Astrocyte (in vitro differentiated cells and primary cell): ENCODE results near the gene SAMD5. TPM values are rescaled to one million over a fixed set of nuclear protein-coding genes. Genes with fewer than 3 reads are reported as not detected.

ENCODE experiments used
- DNase-seq: peaks from one replicate; pipeline ENCODE4 v3.0.0-alpha.2; 2010; ENCODE audit warnings: low read depth
- FAIRE-seq: peaks from 2 replicates; lab custom pipeline; 2011; peaks lifted over from hg19 to GRCh38; lab: Jason Lieb, UNC
- H2AFZ ChIP-seq: 2 replicates; pipeline ENCODE4 v1.6.0; 2012; ENCODE audit warnings: low read depth, low read length, inconsistent platforms
- H3K27ac ChIP-seq: 2 replicates; pipeline ENCODE4 v1.5.1; 2011; ENCODE audit warnings: low read depth, low read length, inconsistent platforms
- H3K27me3 ChIP-seq: 2 replicates; pipeline ENCODE4 v1.6.0; 2011; ENCODE audit warnings: low read length, inconsistent platforms; ENCODE audit not compliant: insufficient read depth
- H3K36me3 ChIP-seq: 2 replicates; pipeline ENCODE4 v1.5.1; 2011; ENCODE audit warnings: low read length, inconsistent platforms; ENCODE audit not compliant: insufficient read depth
- H3K4me1 ChIP-seq: 2 replicates; pipeline ENCODE4 v1.5.1; 2011; ENCODE audit warnings: low read length, inconsistent platforms; ENCODE audit not compliant: insufficient read depth
- H3K4me2 ChIP-seq: 2 replicates; pipeline ENCODE4 v1.6.0; 2012; ENCODE audit warnings: low read length, inconsistent platforms
- H3K4me3 ChIP-seq: 2 replicates; pipeline ENCODE4 v1.5.1; 2011; ENCODE audit warnings: low read depth, mild to moderate bottlenecking, low read length, inconsistent platforms; ENCODE audit not compliant: insufficient read depth
- H3K79me2 ChIP-seq: 2 replicates; pipeline ENCODE4 v1.6.0; 2012; ENCODE audit warnings: mild to moderate bottlenecking, low read length, inconsistent platforms; ENCODE audit not compliant: insufficient read depth
- H3K9ac ChIP-seq: 2 replicates; pipeline ENCODE4 v1.6.0; 2012; ENCODE audit warnings: mild to moderate bottlenecking, low read length, inconsistent platforms
- H3K9me3 ChIP-seq: 2 replicates; pipeline ENCODE4 v1.5.1; 2012; ENCODE audit warnings: low read depth, mild to moderate bottlenecking, low read length, inconsistent platforms; ENCODE audit not compliant: insufficient read depth
- H4K20me1 ChIP-seq: 2 replicates; pipeline ENCODE4 v1.6.0; 2012; ENCODE audit warnings: low read length, inconsistent platforms; ENCODE audit not compliant: insufficient read depth
- H3K27ac Mint-ChIP-seq: one replicate; pipeline ENCODE4 v1.8.0; 2021; ENCODE audit warnings: mild to moderate bottlenecking, mixed read lengths; ENCODE audit not compliant: unreplicated experiment
- H3K27me3 Mint-ChIP-seq: one replicate; pipeline ENCODE4 v1.8.0; 2021; ENCODE audit warnings: low read depth, mixed read lengths; ENCODE audit not compliant: unreplicated experiment
- H3K36me3 Mint-ChIP-seq: one replicate; pipeline ENCODE4 v1.8.0; 2021; ENCODE audit warnings: low read depth, mixed read lengths; ENCODE audit not compliant: unreplicated experiment
- H3K4me1 Mint-ChIP-seq: one replicate; pipeline ENCODE4 v1.8.0; 2021; ENCODE audit warnings: low read depth, mixed read lengths; ENCODE audit not compliant: unreplicated experiment
- H3K4me3 Mint-ChIP-seq: one replicate; pipeline ENCODE4 v1.8.0; 2021; ENCODE audit warnings: mild to moderate bottlenecking, moderate library complexity, mixed read lengths; ENCODE audit not compliant: unreplicated experiment
- H3K9me3 Mint-ChIP-seq: one replicate; pipeline ENCODE4 v1.8.0; 2021; ENCODE audit warnings: mild to moderate bottlenecking, mixed read lengths; ENCODE audit not compliant: unreplicated experiment
- CTCF ChIP-seq: IDR thresholded peaks from 2 replicates; pipeline ENCODE4 v1.5.1; 2011; ENCODE audit warnings: low read depth, mild to moderate bottlenecking, inconsistent platforms, low read length, moderate library complexity; ENCODE audit not compliant: insufficient read depth
- EZH2 ChIP-seq: IDR thresholded peaks from 2 replicates; pipeline ENCODE4 v1.6.1; 2012; ENCODE audit warnings: mild to moderate bottlenecking, low read length, inconsistent platforms; ENCODE audit not compliant: insufficient read depth
- total RNA-seq: library from RNA; stranded (reverse); gene quantifications from 2 replicates; pipeline ENCODE4 v1.2.1, GENCODE V29; 2021

SAMD5 gene
- total RNA-seq, 1 donor from 2014 or later: 0.93 TPM

- H3K79me2 ChIP-seq: no peaks in the 10 kb centered on the region
- H3K4me3 ChIP-seq: no peak overlapping the region
- FAIRE-seq: no peak
- H3K36me3 ChIP-seq: no peaks in the 10 kb centered on the region
- Mint-ChIP-seq H3K27ac (no peak overlapping the region), H3K36me3 (no peaks in the 10 kb centered on the region), H3K4me1 (no peaks in the 10 kb centered on the region), H3K4me3 (no peak overlapping the region), H3K27me3 (peaks cover 13% of the 10 kb centered on the region), H3K9me3 (peaks cover 3% of the 10 kb centered on the region)
- H4K20me1 ChIP-seq: no peaks in the 10 kb centered on the region
- no peak for DNase-seq
- TF ChIP-seq CTCF: no peak
- TF ChIP-seq EZH2: no peak
- no peak overlapping the region for H3K27ac ChIP-seq
- H3K27me3 ChIP-seq: peaks cover 6% of the 10 kb centered on the region
- H3K9me3 ChIP-seq: no peaks in the 10 kb centered on the region
- no peak overlapping the region for H2AFZ ChIP-seq
- H3K9ac ChIP-seq: no peak overlapping the region
- H3K4me1 ChIP-seq: no peaks in the 10 kb centered on the region
- no peak overlapping the region for H3K4me2 ChIP-seq
These were observed 6.8 kb downstream of the SAMD5 start for GRCh38 chr6:147515327-147515726.

DNA sequence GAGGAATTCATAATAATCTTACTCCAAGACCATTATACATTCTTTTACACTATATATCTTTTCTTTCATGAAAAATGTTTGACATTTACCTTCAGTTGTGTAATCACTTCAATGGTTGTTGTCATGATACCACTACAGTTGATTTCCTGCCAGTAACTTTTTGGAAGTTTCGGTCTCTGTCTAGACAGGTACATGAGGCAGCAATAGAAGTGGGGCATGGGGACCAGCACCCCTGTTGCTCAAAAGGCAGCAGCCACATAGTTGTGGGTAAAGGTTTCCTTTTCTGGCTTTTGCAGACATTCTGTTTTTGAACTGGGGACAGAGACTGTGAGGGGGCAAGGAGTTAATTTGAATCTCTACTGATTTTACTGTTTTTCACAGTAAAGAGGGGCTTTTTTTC, 14.1 kb downstream of the SAMD5 start:
- no peak for FAIRE-seq
- Mint-ChIP-seq H3K27ac (no peak overlapping the region), H3K4me3 (no peak overlapping the region)

More for the DNA sequence above, 14.1 kb downstream of the SAMD5 start:
- Histone ChIP-seq H4K20me1 (no peaks in the 10 kb centered on the region), H3K9ac (no peak overlapping the region), H3K4me1 (no peaks in the 10 kb centered on the region), H3K79me2 (no peaks in the 10 kb centered on the region), H3K27ac (no peak overlapping the region), H3K27me3 (no peaks in the 10 kb centered on the region), H3K4me3 (no peak overlapping the region), H2AFZ (no peak overlapping the region), H3K36me3 (no peaks in the 10 kb centered on the region), H3K9me3 (no peaks in the 10 kb centered on the region), H3K4me2 (no peak overlapping the region)
- Mint-ChIP-seq H3K4me1 (no peaks in the 10 kb centered on the region), H3K9me3 (no peaks in the 10 kb centered on the region), H3K36me3 (no peaks in the 10 kb centered on the region), H3K27me3 (peaks cover 8% of the 10 kb centered on the region)
- no peak for DNase-seq
- no peak for TF ChIP-seq CTCF
- TF ChIP-seq EZH2: no peak
